DOHH2 (cell line): ENCODE data around the gene FLRT1.
A peak's percentile ranks its signal among the peaks of the same experiment; 100 is the strongest.

Experiments
- H3F3A ChIP-seq: fragments of 200-600 bp; sonication (generic), shearing (Covaris generic); 2 replicates; pipeline ENCODE4 v1.6.0; 2016; ENCODE audit warnings: antibody characterized with exemption, mild to moderate bottlenecking; ENCODE audit not compliant: control insufficient read depth, insufficient read depth
- H3K27ac ChIP-seq: fragments of 200-600 bp; sonication (generic); 2 replicates; pipeline ENCODE4 v1.5.1; 2014; ENCODE audit warnings: low read depth, mild to moderate bottlenecking, low read length, moderate library complexity
- H3K27me3 ChIP-seq: fragments of 200-600 bp; sonication (generic); 2 replicates; pipeline ENCODE4 v1.6.1; 2014; ENCODE audit warnings: mild to moderate bottlenecking, low read length, mixed read lengths; ENCODE audit not compliant: control insufficient read depth
- H3K36me3 ChIP-seq: fragments of 200-600 bp; sonication (generic); 2 replicates; pipeline ENCODE4 v1.6.1; 2014; ENCODE audit warnings: mild to moderate bottlenecking, low read length, moderate library complexity, mixed read lengths; ENCODE audit not compliant: control insufficient read depth
- H3K4me1 ChIP-seq: fragments of 200-600 bp; sonication (generic); 2 replicates; pipeline ENCODE4 v1.6.1; 2014; ENCODE audit warnings: mild to moderate bottlenecking, low read length, mixed read lengths; ENCODE audit not compliant: control insufficient read depth
- H3K4me2 ChIP-seq: fragments of 200-600 bp; sonication (generic); 2 replicates; pipeline ENCODE4 v1.6.0; 2014; ENCODE audit warnings: mild to moderate bottlenecking, low read length, moderate library complexity
- H3K4me3 ChIP-seq: fragments of 200-600 bp; sonication (generic); 2 replicates; pipeline ENCODE4 v1.5.1; 2014; ENCODE audit warnings: mild to moderate bottlenecking, low read length, mixed read lengths
- H3K79me2 ChIP-seq: fragments of 200-600 bp; sonication (generic); 2 replicates; pipeline ENCODE4 v1.6.1; 2014; ENCODE audit warnings: mild to moderate bottlenecking, low read length, mixed read lengths; ENCODE audit not compliant: control insufficient read depth
- H3K9me2 ChIP-seq: fragments of 200-600 bp; sonication (generic); replicated peaks from 2 replicates; pipeline ENCODE4 v1.6.1; 2014; ENCODE audit warnings: mild to moderate bottlenecking, low read length, mixed read lengths; ENCODE audit not compliant: control insufficient read depth
- H3K9me3 ChIP-seq: fragments of 200-600 bp; sonication (generic); 2 replicates; pipeline ENCODE4 v1.6.1; 2014; ENCODE audit warnings: antibody characterized with exemption, low read length, mixed read lengths; ENCODE audit not compliant: control insufficient read depth, insufficient read depth
- H4K20me1 ChIP-seq: fragments of 200-600 bp; sonication (generic); 2 replicates; pipeline ENCODE4 v1.6.0; 2014; ENCODE audit warnings: low read depth, mild to moderate bottlenecking, antibody characterized with exemption, low read length, moderate library complexity; ENCODE audit not compliant: control insufficient read depth, insufficient read depth
- CTCF ChIP-seq: fragments of 200-600 bp; sonication (generic); IDR thresholded peaks from one replicate; pipeline ENCODE4 v1.5.1; 2014; ENCODE audit warnings: antibody characterized with exemption, mild to moderate bottlenecking, low read depth, low read length; ENCODE audit not compliant: poor library complexity, severe bottlenecking
- EZH2phosphoT487 ChIP-seq: fragments of 200-600 bp; sonication (generic); IDR thresholded peaks from 2 replicates; pipeline ENCODE4 v1.6.1; 2017; ENCODE audit warnings: borderline replicate concordance, mild to moderate bottlenecking, antibody characterized with exemption, low read length, moderate library complexity, mixed read lengths

Gene FLRT1

GRCh38 chr11:64058494-64058893 is 22.8 kb downstream of the FLRT1 start:
- Histone ChIP-seq H3K4me1 (peaks cover 11% of the 10 kb centered on the region), H3K4me2 (no peak overlapping the region), H3K79me2 (no peaks in the 10 kb centered on the region), H3K36me3 (no peaks in the 10 kb centered on the region), H3K4me3 (no peak overlapping the region), H3K9me3 (no peaks in the 10 kb centered on the region), H3F3A (no peaks in the 10 kb centered on the region), H4K20me1 (no peaks in the 10 kb centered on the region; the same call in 1 of the 2 replicates), H3K27ac (no peak overlapping the region), H3K9me2 (no peaks in the 10 kb centered on the region), H3K27me3 (peaks cover 11% of the 10 kb centered on the region)
- TF ChIP-seq CTCF (no peak), EZH2phosphoT487 (no peak)

- H3K4me2 ChIP-seq: no peak overlapping the region
- TF ChIP-seq CTCF (no peak), EZH2phosphoT487 (no peak)
- H3K4me3 ChIP-seq: no peak overlapping the region
- no peaks in the 10 kb centered on the region; the same call in 1 of the 2 replicates for H4K20me1 ChIP-seq
- no peak overlapping the region for H3K27ac ChIP-seq
- no peaks in the 10 kb centered on the region for H3K9me3 ChIP-seq
- H3K27me3 ChIP-seq: peaks cover 11% of the 10 kb centered on the region
- no peaks in the 10 kb centered on the region for H3K9me2 ChIP-seq
- H3K4me1 ChIP-seq: peaks cover 11% of the 10 kb centered on the region
- no peaks in the 10 kb centered on the region for H3K36me3 ChIP-seq
- no peaks in the 10 kb centered on the region for H3F3A ChIP-seq
- no peaks in the 10 kb centered on the region for H3K79me2 ChIP-seq
Observed at GRCh38 chr11:64059339-64060140, 23.8 kb downstream of the FLRT1 start.

GRCh38 chr11:64060263-64060860 is 24.6 kb downstream of the FLRT1 start:
- Histone ChIP-seq H3K4me1 (peaks cover 11% of the 10 kb centered on the region), H3K27ac (no peak overlapping the region), H3K9me2 (no peaks in the 10 kb centered on the region), H3K4me2 (peak overlapping the region; percentile 88), H3K27me3 (peaks cover 11% of the 10 kb centered on the region), H3K36me3 (no peaks in the 10 kb centered on the region), H3F3A (no peaks in the 10 kb centered on the region), H4K20me1 (no peaks in the 10 kb centered on the region; the same call in 1 of the 2 replicates), H3K9me3 (no peaks in the 10 kb centered on the region), H3K4me3 (peak overlapping the region; percentile 67), H3K79me2 (no peaks in the 10 kb centered on the region)
- TF ChIP-seq CTCF: no peak
